PC-9 (cell line): ENCODE measurements around the gene PITPNM2. TPM values are rescaled to one million over a fixed set of nuclear protein-coding genes. Genes with fewer than 3 reads are reported as not detected.

Experiments
- BruUV-seq: library from RNA; stranded (reverse); fragments of 400-500 nt; replicated peaks from 2 replicates; lab custom pipeline; 2021; lab: Mats Ljungman, UMichigan
- CTCF ChIA-PET: fragments of 300-600 bp; sonication (Branson Sonifier 250); formaldehyde crosslinking; loops from one replicate; lab custom pipeline; 2022; ENCODE audit warnings: antibody characterized with exemption; lab: Charles Lee
- POLR2A ChIA-PET: fragments of 300-600 bp; sonication (Branson Sonifier 250); formaldehyde crosslinking; loops from one replicate; lab custom pipeline; 2022; ENCODE audit warnings: antibody characterized with exemption; ENCODE audit not compliant: unreplicated experiment; lab: Charles Lee
- DNase-seq, 2 experiments: peaks; one replicate each; pipeline versions ENCODE4 v3.0.0 to v3.0.0-alpha.2; 2015 to 2022; ENCODE audit warnings: mixed read lengths in 1 of 2
- H2AFZ ChIP-seq: fragments of 200-600 bp; sonication (generic); 2 replicates; pipeline ENCODE4 v1.8.1; 2017; ENCODE audit warnings: antibody characterized with exemption
- H3F3A ChIP-seq: fragments of 200-600 bp; sonication (generic); 2 replicates; pipeline ENCODE4 v1.8.1; 2017; ENCODE audit warnings: antibody characterized with exemption, mild to moderate bottlenecking, low read depth; ENCODE audit not compliant: insufficient read depth
- H3K27ac ChIP-seq: fragments of 200-600 bp; sonication (generic); 2 replicates; pipeline ENCODE4 v1.6.1; 2016; ENCODE audit warnings: mixed run types
- H3K27me3 ChIP-seq: fragments of 200-600 bp; sonication (generic); 2 replicates; pipeline ENCODE4 v1.6.1; 2016; ENCODE audit warnings: low read depth, mixed run types; ENCODE audit not compliant: insufficient read depth
- H3K36me3 ChIP-seq: fragments of 200-600 bp; sonication (generic); 2 replicates; pipeline ENCODE4 v1.6.1; 2016; ENCODE audit warnings: low read depth, mixed run types
- H3K4me1 ChIP-seq: fragments of 200-600 bp; sonication (generic); replicated peaks from 2 replicates; pipeline ENCODE4 v1.6.1; 2016; ENCODE audit warnings: mixed run types; ENCODE audit not compliant: insufficient read depth
- H3K4me2 ChIP-seq: fragments of 200-600 bp; sonication (generic); 2 replicates; pipeline ENCODE4 v1.6.1; 2017; ENCODE audit warnings: mixed run types
- H3K4me3 ChIP-seq: fragments of 200-600 bp; sonication (generic); 2 replicates; pipeline ENCODE4 v1.6.1; 2016; ENCODE audit warnings: mixed run types
- H3K79me2 ChIP-seq: fragments of 200-600 bp; sonication (generic); 2 replicates; pipeline ENCODE4 v1.6.1; 2017; ENCODE audit warnings: low read depth, mixed run types
- H3K9me2 ChIP-seq: fragments of 200-600 bp; sonication (generic); 2 replicates; pipeline ENCODE4 v1.8.1; 2017; ENCODE audit warnings: mild to moderate bottlenecking; ENCODE audit not compliant: insufficient read depth
- H3K9me3 ChIP-seq: fragments of 200-600 bp; sonication (generic); 2 replicates; pipeline ENCODE4 v1.8.1; 2016; ENCODE audit warnings: low read depth; ENCODE audit not compliant: insufficient read depth
- H4K20me1 ChIP-seq: fragments of 200-600 bp; sonication (generic); 2 replicates; pipeline ENCODE4 v1.8.1; 2017; ENCODE audit not compliant: insufficient read depth
- CTCF ChIP-seq: fragments of 200-600 bp; sonication (generic); conservative IDR thresholded peaks from 2 replicates; pipeline ENCODE4 v1.6.1; 2017; ENCODE audit warnings: mixed run types, antibody characterized with exemption, mild to moderate bottlenecking, moderate library complexity
- EZH2 ChIP-seq: fragments of 200-600 bp; sonication (generic); IDR thresholded peaks from 2 replicates; pipeline ENCODE4 v1.8.0; 2017; ENCODE audit warnings: antibody characterized with exemption, low read depth
- intact Hi-C: fragments of 100-400 bp; cut with micrococcal nuclease; formaldehyde crosslinking; loops from one replicate; pipeline ENCODE4 v1.10.0; 2022; ENCODE audit not compliant: unreplicated experiment
- total RNA-seq: library from RNA; stranded (reverse); gene quantifications from 2 replicates; pipeline ENCODE4 v1.2.3, GENCODE V29; 2021

PITPNM2 gene
- total RNA-seq, 1 experiment from 2014 or later, result 16.6 TPM

- no TSS peak for BruUV-seq
- H3K79me2 ChIP-seq, result peaks cover 42% of the 10 kb centered on the region
Observed at GRCh38 chr12:123148655-123149054, 2.2 kb downstream of the PITPNM2 start.

GRCh38 chr12:123148223-123148622 lies 2.7 kb downstream of the PITPNM2 start:
- no peak for DNase-seq
- Histone ChIP-seq H3K27me3 (no peaks in the 10 kb centered on the region), H3K4me1 (peaks cover 24% of the 10 kb centered on the region), H3K4me2 (no peak overlapping the region), H4K20me1 (no peaks in the 10 kb centered on the region), H3F3A (peaks cover 7% of the 10 kb centered on the region; the same call in 1 of the 2 replicates), H3K27ac (no peak overlapping the region), H3K9me2 (no peaks in the 10 kb centered on the region), H3K79me2 (peaks cover 47% of the 10 kb centered on the region), H3K9me3 (no peaks in the 10 kb centered on the region), H3K4me3 (no peak overlapping the region), H3K36me3 (peaks cover 4% of the 10 kb centered on the region; the same call in 1 of the 2 replicates), H2AFZ (no peak overlapping the region)
- ChIA-PET CTCF (no interaction called here), POLR2A (no interaction called here)
- no TSS peak for BruUV-seq
- intact Hi-C loops, result no loop called here
- TF ChIP-seq EZH2 (no peak), CTCF (no peak)

More at GRCh38 chr12:123148655-123149054, 2.2 kb downstream of the PITPNM2 start:
- TF ChIP-seq CTCF, result no peak
- TF ChIP-seq EZH2, result no peak
- Histone ChIP-seq H3K4me2 (0 out of 2 replicates have a peak overlapping the region, but pooled peaks have one; percentile 88), H3K36me3 (peaks cover 4% of the 10 kb centered on the region; the same call in 1 of the 2 replicates), H3K4me3 (no peak overlapping the region), H3K9me2 (no peaks in the 10 kb centered on the region), H3F3A (peaks cover 7% of the 10 kb centered on the region; the same call in 1 of the 2 replicates), H4K20me1 (no peaks in the 10 kb centered on the region), H3K9me3 (no peaks in the 10 kb centered on the region), H3K4me1 (peaks cover 19% of the 10 kb centered on the region), H2AFZ (no peak overlapping the region), H3K27me3 (no peaks in the 10 kb centered on the region), H3K27ac (no peak overlapping the region)
- intact Hi-C loops, result no loop called here
- ChIA-PET CTCF (no interaction called here), POLR2A (no interaction called here)
- no peak for DNase-seq

GRCh38 chr12:123145211-123145610 lies 5.7 kb downstream of the PITPNM2 start:
- H3K4me2 ChIP-seq, result no peak overlapping the region
- no peaks in the 10 kb centered on the region for H4K20me1 ChIP-seq
- intact Hi-C loops, result no loop called here
- ChIA-PET POLR2A (no interaction called here), CTCF (no interaction called here)
- H2AFZ ChIP-seq, result no peak overlapping the region
- H3K4me1 ChIP-seq, result peaks cover 45% of the 10 kb centered on the region
- DNase-seq, result no peak
- H3K27me3 ChIP-seq, result no peaks in the 10 kb centered on the region
- no TSS peak for BruUV-seq
- H3K9me3 ChIP-seq, result no peaks in the 10 kb centered on the region
- H3F3A ChIP-seq, result peaks cover 34% of the 10 kb centered on the region
- no peaks in the 10 kb centered on the region for H3K9me2 ChIP-seq
- H3K79me2 ChIP-seq, result peaks cover 72% of the 10 kb centered on the region
- peaks cover 4% of the 10 kb centered on the region; the same call in 1 of the 2 replicates for H3K36me3 ChIP-seq
- TF ChIP-seq EZH2 (no peak), CTCF (no peak)
- no peak overlapping the region for H3K27ac ChIP-seq
- H3K4me3 ChIP-seq, result no peak overlapping the region
